ENCODE results near the gene FOXO3. TPM values are rescaled to one million over a fixed set of nuclear protein-coding genes. Genes with fewer than 3 reads are reported as not detected.
"Not testable (repeated sequence)": the region's sequence is repeated elsewhere in the genome, so short reads cannot be mapped to it uniquely, and the experiment has no call there.

The FOXO3 gene
- total RNA-seq, 1 experiment from 2014 or later, result 43.8 TPM

DNA sequence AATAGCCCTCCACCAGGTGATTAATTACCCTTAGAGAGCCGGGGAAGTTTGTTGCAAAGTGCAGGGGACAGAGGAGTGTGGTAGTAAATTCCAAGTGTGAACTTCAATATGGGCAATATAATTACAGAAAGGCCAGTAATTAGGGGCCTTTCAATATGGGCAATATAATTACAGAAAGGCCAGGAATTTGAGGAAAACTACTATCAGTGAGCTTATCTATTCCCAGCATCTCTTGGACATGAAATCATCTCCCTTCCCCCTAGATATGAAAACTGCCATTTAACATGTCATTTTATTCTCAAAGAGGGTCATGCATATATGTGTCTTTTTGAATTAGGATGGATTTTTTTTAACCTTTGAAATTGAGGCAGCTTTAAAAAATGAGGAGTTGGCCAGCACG lies 102.0 kb downstream of the FOXO3 start:
- Histone ChIP-seq H3K9me3 (ENCODE audit: control insufficient read depth, insufficient read depth, low read depth, low read length) (no peaks in the 10 kb centered on the region), H3K4me3 (ENCODE audit: low read depth in 2 of 2, low read length in 2 of 2) (no peak overlapping the region), H3K27me3 (ENCODE audit: control insufficient read depth, insufficient read depth, low read length) (no peaks in the 10 kb centered on the region), H3K27ac (ENCODE audit: low read length) (no peak overlapping the region), H3K36me3 (ENCODE audit: control insufficient read depth, insufficient read depth, low read length) (no peaks in the 10 kb centered on the region), H3K4me1 (ENCODE audit: control insufficient read depth, insufficient read depth, low read length) (peaks cover 5% of the 10 kb centered on the region)
- intact Hi-C loops (cut with micrococcal nuclease; ENCODE audit: unreplicated experiment) (no loop called here), in situ Hi-C loops (cut with HindIII; ENCODE audit: low pct_unique_long_range_greater_than_20kb, low sequenced_read_pairs) (no loop called here)
- no TSS peak for BruUV-seq (replicated peaks)
- TF ChIP-seq SIN3A (IDR thresholded peaks at IDR 0.05; ENCODE audit: borderline replicate concordance, insufficient read depth, low read depth, low read length), result no peak
- no peak for TF ChIP-seq TCF7L2 (IDR thresholded peaks at IDR 0.05; ENCODE audit: low read depth, low read length)
- TF ChIP-seq, protein P1, sequence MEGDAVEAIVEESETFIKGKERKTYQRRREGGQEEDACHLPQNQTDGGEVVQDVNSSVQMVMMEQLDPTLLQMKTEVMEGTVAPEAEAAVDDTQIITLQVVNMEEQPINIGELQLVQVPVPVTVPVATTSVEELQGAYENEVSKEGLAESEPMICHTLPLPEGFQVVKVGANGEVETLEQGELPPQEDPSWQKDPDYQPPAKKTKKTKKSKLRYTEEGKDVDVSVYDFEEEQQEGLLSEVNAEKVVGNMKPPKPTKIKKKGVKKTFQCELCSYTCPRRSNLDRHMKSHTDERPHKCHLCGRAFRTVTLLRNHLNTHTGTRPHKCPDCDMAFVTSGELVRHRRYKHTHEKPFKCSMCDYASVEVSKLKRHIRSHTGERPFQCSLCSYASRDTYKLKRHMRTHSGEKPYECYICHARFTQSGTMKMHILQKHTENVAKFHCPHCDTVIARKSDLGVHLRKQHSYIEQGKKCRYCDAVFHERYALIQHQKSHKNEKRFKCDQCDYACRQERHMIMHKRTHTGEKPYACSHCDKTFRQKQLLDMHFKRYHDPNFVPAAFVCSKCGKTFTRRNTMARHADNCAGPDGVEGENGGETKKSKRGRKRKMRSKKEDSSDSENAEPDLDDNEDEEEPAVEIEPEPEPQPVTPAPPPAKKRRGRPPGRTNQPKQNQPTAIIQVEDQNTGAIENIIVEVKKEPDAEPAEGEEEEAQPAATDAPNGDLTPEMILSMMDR (IDR thresholded peaks at IDR 0.05), result no peak
- no peak for TF ChIP-seq POLR2AphosphoS5 (IDR thresholded peaks at IDR 0.05; ENCODE audit: low read depth, low read length)
- TF ChIP-seq, protein P2, sequence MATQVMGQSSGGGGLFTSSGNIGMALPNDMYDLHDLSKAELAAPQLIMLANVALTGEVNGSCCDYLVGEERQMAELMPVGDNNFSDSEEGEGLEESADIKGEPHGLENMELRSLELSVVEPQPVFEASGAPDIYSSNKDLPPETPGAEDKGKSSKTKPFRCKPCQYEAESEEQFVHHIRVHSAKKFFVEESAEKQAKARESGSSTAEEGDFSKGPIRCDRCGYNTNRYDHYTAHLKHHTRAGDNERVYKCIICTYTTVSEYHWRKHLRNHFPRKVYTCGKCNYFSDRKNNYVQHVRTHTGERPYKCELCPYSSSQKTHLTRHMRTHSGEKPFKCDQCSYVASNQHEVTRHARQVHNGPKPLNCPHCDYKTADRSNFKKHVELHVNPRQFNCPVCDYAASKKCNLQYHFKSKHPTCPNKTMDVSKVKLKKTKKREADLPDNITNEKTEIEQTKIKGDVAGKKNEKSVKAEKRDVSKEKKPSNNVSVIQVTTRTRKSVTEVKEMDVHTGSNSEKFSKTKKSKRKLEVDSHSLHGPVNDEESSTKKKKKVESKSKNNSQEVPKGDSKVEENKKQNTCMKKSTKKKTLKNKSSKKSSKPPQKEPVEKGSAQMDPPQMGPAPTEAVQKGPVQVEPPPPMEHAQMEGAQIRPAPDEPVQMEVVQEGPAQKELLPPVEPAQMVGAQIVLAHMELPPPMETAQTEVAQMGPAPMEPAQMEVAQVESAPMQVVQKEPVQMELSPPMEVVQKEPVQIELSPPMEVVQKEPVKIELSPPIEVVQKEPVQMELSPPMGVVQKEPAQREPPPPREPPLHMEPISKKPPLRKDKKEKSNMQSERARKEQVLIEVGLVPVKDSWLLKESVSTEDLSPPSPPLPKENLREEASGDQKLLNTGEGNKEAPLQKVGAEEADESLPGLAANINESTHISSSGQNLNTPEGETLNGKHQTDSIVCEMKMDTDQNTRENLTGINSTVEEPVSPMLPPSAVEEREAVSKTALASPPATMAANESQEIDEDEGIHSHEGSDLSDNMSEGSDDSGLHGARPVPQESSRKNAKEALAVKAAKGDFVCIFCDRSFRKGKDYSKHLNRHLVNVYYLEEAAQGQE (IDR thresholded peaks at IDR 0.05; ENCODE audit: insufficient read depth in 1 of 2, low read depth in 2 of 2, low read length in 1 of 2), result no peak
- ChIA-PET POLR2A (no interaction called here), CTCF (no interaction called here)
- ATAC-seq (no peak), DNase-seq (ENCODE audit: low read depth, low spot score) (no peak)

DNA sequence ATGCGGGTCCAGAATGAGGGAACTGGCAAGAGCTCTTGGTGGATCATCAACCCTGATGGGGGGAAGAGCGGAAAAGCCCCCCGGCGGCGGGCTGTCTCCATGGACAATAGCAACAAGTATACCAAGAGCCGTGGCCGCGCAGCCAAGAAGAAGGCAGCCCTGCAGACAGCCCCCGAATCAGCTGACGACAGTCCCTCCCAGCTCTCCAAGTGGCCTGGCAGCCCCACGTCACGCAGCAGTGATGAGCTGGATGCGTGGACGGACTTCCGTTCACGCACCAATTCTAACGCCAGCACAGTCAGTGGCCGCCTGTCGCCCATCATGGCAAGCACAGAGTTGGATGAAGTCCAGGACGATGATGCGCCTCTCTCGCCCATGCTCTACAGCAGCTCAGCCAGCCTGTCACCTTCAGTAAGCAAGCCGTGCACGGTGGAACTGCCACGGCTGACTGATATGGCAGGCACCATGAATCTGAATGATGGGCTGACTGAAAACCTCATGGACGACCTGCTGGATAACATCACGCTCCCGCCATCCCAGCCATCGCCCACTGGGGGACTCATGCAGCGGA lies 102.9 kb downstream of the FOXO3 start:
- intact Hi-C loops (cut with micrococcal nuclease; ENCODE audit: unreplicated experiment), result not testable (repeated sequence)

DNA sequence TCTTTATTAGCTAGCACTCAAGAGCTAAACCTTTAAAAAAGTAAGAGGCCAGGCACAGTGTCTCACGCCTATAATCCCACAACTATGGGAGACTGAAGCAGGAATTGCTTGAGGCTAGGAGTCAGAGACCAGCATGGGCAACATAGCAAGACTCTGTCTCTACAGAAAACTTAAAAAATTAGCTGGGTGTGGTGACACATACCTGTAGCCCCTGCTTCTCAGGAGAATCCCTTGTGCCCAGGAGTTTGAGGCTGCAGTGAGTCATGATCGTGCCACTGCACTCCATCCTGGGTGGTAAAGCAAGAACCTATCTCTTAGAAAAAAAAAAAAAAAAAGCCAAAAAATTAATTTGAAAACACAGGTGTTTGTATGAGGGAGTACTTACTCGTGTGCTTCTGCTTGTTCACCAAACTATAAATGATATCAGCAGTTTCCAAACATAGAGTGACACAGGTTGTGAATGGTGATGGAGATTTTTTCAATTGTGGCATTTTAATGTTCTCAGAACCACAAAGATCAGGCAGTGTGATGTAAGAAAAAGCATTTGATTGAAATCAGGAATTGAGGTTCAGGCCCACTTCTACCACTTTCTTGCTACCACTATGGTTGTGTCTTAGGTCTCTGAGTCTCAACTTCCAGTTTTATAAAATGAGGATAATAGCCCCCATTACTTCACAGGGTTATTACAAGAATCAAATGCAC lies 104.9 kb downstream of the FOXO3 start:
- no peak overlapping the region for H3K4me3 ChIP-seq (ENCODE audit: low read depth in 2 of 2, low read length in 2 of 2)
- no peaks in the 10 kb centered on the region for H3K9me3 ChIP-seq (ENCODE audit: control insufficient read depth, insufficient read depth, low read depth, low read length)
- no peaks in the 10 kb centered on the region for H3K27me3 ChIP-seq (ENCODE audit: control insufficient read depth, insufficient read depth, low read length)
- ATAC-seq (no peak), DNase-seq (ENCODE audit: low read depth, low spot score) (no peak)
- no peaks in the 10 kb centered on the region for H3K36me3 ChIP-seq (ENCODE audit: control insufficient read depth, insufficient read depth, low read length)
- no peak for TF ChIP-seq POLR2AphosphoS5 (IDR thresholded peaks at IDR 0.05; ENCODE audit: low read depth, low read length)
- no peak for TF ChIP-seq SIN3A (IDR thresholded peaks at IDR 0.05; ENCODE audit: borderline replicate concordance, insufficient read depth, low read depth, low read length)
- no peak for TF ChIP-seq TCF7L2 (IDR thresholded peaks at IDR 0.05; ENCODE audit: low read depth, low read length)
- TF ChIP-seq, protein P1 (IDR thresholded peaks at IDR 0.05), result no peak
- TF ChIP-seq, protein P2 (IDR thresholded peaks at IDR 0.05; ENCODE audit: insufficient read depth in 1 of 2, low read depth in 2 of 2, low read length in 1 of 2), result no peak
- ChIA-PET CTCF (no interaction called here), POLR2A (no interaction called here)
- H3K27ac ChIP-seq (ENCODE audit: low read length), result no peak overlapping the region
- intact Hi-C loops (cut with micrococcal nuclease; ENCODE audit: unreplicated experiment), result no loop called here
- in situ Hi-C loops (cut with HindIII; ENCODE audit: low pct_unique_long_range_greater_than_20kb, low sequenced_read_pairs), result no loop called here
- TSS peak; percentile 15 for BruUV-seq (replicated peaks)
- H3K4me1 ChIP-seq (ENCODE audit: control insufficient read depth, insufficient read depth, low read length), result peaks cover 5% of the 10 kb centered on the region

More for the DNA sequence above, 102.9 kb downstream of the FOXO3 start:
- CTCF ChIA-PET; H3K27ac ChIP-seq (ENCODE audit: low read length); H3K4me3 ChIP-seq (ENCODE audit: low read depth in 2 of 2, low read length in 2 of 2); H3K9me3 ChIP-seq (ENCODE audit: control insufficient read depth, insufficient read depth, low read depth, low read length); POLR2A ChIA-PET; DNase-seq (ENCODE audit: low read depth, low spot score); ATAC-seq; in situ Hi-C loops (cut with HindIII; ENCODE audit: low pct_unique_long_range_greater_than_20kb, low sequenced_read_pairs); H3K4me1 ChIP-seq (ENCODE audit: control insufficient read depth, insufficient read depth, low read length); H3K27me3 ChIP-seq (ENCODE audit: control insufficient read depth, insufficient read depth, low read length); H3K36me3 ChIP-seq (ENCODE audit: control insufficient read depth, insufficient read depth, low read length); BruUV-seq (replicated peaks): not testable (repeated sequence)
